Karpas-422 (cell line): Measurements from ENCODE around the gene ATF7. TPM values are rescaled to one million over a fixed set of nuclear protein-coding genes. Genes with fewer than 3 reads are reported as not detected.

ENCODE experiments used
- DNase-seq: peaks from one replicate; pipeline ENCODE4 v3.0.0-alpha.2; 2015
- H2AFZ ChIP-seq: fragments of 200-600 bp; sonication (generic); 2 replicates; pipeline ENCODE4 v1.6.1; 2014; ENCODE audit warnings: antibody characterized with exemption, low read length, mixed read lengths
- H3K27ac ChIP-seq: fragments of 200-600 bp; sonication (generic); 2 replicates; pipeline ENCODE4 v1.5.1; 2014; ENCODE audit warnings: mild to moderate bottlenecking, low read length, moderate library complexity
- H3K27me3 ChIP-seq: fragments of 200-600 bp; sonication (generic); 2 replicates; pipeline ENCODE4 v1.6.1; 2014; ENCODE audit warnings: low read length, mixed read lengths
- H3K36me3 ChIP-seq: fragments of 200-600 bp; sonication (generic); 2 replicates; pipeline ENCODE4 v1.6.1; 2014; ENCODE audit warnings: low read length, mixed read lengths; ENCODE audit not compliant: insufficient read depth
- H3K4me1 ChIP-seq: fragments of 200-600 bp; sonication (generic); 2 replicates; pipeline ENCODE4 v1.6.1; 2014; ENCODE audit warnings: mild to moderate bottlenecking, low read length, mixed read lengths
- H3K4me2 ChIP-seq: fragments of 200-600 bp; sonication (generic); 2 replicates; pipeline ENCODE4 v1.6.1; 2014; ENCODE audit warnings: low read length, low read depth, mild to moderate bottlenecking; ENCODE audit not compliant: poor library complexity, severe bottlenecking
- H3K4me3 ChIP-seq: fragments of 200-600 bp; sonication (generic); 2 replicates; pipeline ENCODE4 v1.5.1; 2014; ENCODE audit warnings: mild to moderate bottlenecking, antibody characterized with exemption, low read length, mixed read lengths
- H3K79me2 ChIP-seq: fragments of 200-600 bp; sonication (generic); 2 replicates; pipeline ENCODE4 v1.6.1; 2014; ENCODE audit warnings: mild to moderate bottlenecking, low read length, mixed read lengths
- H3K9ac ChIP-seq: fragments of 200-600 bp; sonication (generic); 2 replicates; pipeline ENCODE4 v1.6.0; 2014; ENCODE audit warnings: low read length
- H3K9me2 ChIP-seq: fragments of 200-600 bp; sonication (generic), shearing (Covaris generic); replicated peaks from 2 replicates; pipeline ENCODE4 v1.6.0; 2014; ENCODE audit warnings: mild to moderate bottlenecking, low read length, moderate library complexity; ENCODE audit not compliant: insufficient read depth
- H3K9me3 ChIP-seq: fragments of 300-700, 200-600 bp; sonication (generic); 2 replicates; pipeline ENCODE4 v1.6.1; 2014; ENCODE audit warnings: low read length, mixed read lengths
- H4K20me1 ChIP-seq: fragments of 200-600 bp; sonication (generic); 2 replicates; pipeline ENCODE4 v1.6.1; 2014; ENCODE audit warnings: mild to moderate bottlenecking, antibody characterized with exemption, low read length, low read depth; ENCODE audit not compliant: insufficient read depth
- total RNA-seq: library from RNA; depleted of rRNA; stranded (reverse); fragments of >200 nt; shearing (Covaris generic); gene quantifications from 2 replicates; pipeline ENCODE4 v1.2.3, GENCODE V29; 2014; ENCODE audit warnings: low replicate concordance

Gene ATF7
- total RNA-seq, 1 experiment from 2014 or later: 28.9 TPM

DNA sequence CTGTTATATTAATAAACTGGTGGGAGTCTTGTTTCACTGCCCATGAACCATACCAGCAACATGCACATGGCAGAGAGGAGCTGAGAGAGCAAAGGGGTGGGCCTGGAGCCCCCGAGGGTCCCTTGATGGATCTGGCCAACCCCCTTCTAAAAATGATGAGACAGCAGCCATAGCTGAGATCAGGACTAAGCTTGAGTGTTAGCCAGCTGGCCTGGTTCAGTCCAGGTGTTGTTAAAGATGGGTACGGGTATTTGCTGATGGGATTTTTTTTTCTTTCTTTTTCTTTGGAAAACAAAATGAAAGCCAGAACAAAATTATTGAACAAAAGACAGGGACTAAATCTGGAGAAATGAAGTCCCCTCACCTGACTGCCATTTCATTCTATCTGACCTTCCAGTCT is 158.3 kb downstream of the ATF7 start:
- no peak for DNase-seq
- H3K9ac ChIP-seq: no peak overlapping the region
- H2AFZ ChIP-seq: no peak overlapping the region
- peaks cover 71% of the 10 kb centered on the region for H3K36me3 ChIP-seq
- no peaks in the 10 kb centered on the region for H3K9me2 ChIP-seq
- H3K9me3 ChIP-seq: no peaks in the 10 kb centered on the region
- H3K27ac ChIP-seq: no peak overlapping the region
- peaks cover 24% of the 10 kb centered on the region; the same call in 1 of the 2 replicates for H4K20me1 ChIP-seq
- H3K4me2 ChIP-seq: no peak overlapping the region
- no peak overlapping the region for H3K4me3 ChIP-seq
- no peaks in the 10 kb centered on the region for H3K27me3 ChIP-seq
- no peaks in the 10 kb centered on the region for H3K4me1 ChIP-seq
- H3K79me2 ChIP-seq: peaks cover 60% of the 10 kb centered on the region

DNA sequence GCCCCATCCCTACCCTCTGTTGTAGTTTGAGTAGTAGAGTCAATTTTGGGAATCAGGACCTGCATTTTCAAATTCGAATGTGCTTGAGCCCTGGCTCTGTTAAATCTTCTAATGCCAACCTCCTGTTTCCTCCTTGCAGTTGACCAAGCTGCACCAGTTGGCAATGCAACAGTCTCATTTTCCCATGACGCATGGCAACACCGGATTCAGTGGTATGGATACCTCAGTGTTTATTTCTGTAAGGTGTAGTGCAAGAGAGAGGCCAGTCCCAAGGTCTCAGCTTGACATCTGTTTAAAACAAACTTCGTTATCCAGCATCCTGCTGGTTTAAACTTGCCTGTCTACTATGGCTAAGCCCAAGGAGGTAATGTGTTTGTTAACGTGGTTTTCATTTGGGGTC is 159.1 kb downstream of the ATF7 start:
- H4K20me1 ChIP-seq: peaks cover 22% of the 10 kb centered on the region; the same call in 1 of the 2 replicates
- H3K4me2 ChIP-seq: no peak overlapping the region
- H3K27me3 ChIP-seq: no peaks in the 10 kb centered on the region
- no peak for DNase-seq
- no peaks in the 10 kb centered on the region for H3K9me3 ChIP-seq
- H2AFZ ChIP-seq: no peak overlapping the region
- H3K9ac ChIP-seq: no peak overlapping the region
- no peaks in the 10 kb centered on the region for H3K4me1 ChIP-seq
- peaks cover 62% of the 10 kb centered on the region for H3K79me2 ChIP-seq
- no peak overlapping the region for H3K27ac ChIP-seq
- no peak overlapping the region for H3K4me3 ChIP-seq
- H3K9me2 ChIP-seq: no peaks in the 10 kb centered on the region
- peaks cover 71% of the 10 kb centered on the region for H3K36me3 ChIP-seq

- H2AFZ ChIP-seq: no peak overlapping the region
- peaks cover 74% of the 10 kb centered on the region for H3K36me3 ChIP-seq
- no peaks in the 10 kb centered on the region for H3K4me1 ChIP-seq
- H3K9ac ChIP-seq: no peak overlapping the region
- peaks cover 23% of the 10 kb centered on the region; the same call in 1 of the 2 replicates for H4K20me1 ChIP-seq
- no peaks in the 10 kb centered on the region for H3K9me3 ChIP-seq
- H3K27ac ChIP-seq: no peak overlapping the region
- H3K79me2 ChIP-seq: peaks cover 63% of the 10 kb centered on the region
- H3K27me3 ChIP-seq: no peaks in the 10 kb centered on the region
- no peak overlapping the region for H3K4me2 ChIP-seq
- no peak for DNase-seq
- no peaks in the 10 kb centered on the region for H3K9me2 ChIP-seq
- no peak overlapping the region for H3K4me3 ChIP-seq
Observed at GRCh38 chr12:53466640-53467039, 159.5 kb downstream of the ATF7 start.

DNA sequence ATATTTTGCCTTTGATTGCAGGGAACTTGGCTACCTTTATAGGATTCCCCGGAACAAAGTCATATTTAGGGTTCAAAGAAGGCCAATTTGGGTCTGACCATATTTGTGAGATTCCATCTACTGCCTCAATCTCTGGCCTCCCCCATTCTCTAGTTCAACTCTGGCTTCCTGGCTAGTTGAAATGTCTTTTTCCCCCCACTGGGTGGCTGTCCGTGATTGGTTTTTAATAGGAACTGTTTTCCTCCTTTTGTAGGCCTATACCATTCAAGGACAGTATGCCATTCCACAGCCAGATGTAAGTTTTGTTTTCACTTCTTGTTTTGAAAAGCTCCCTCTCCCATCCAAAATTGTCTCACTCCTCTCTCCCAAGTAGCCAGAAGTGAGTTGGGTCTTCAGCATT is 160.5 kb downstream of the ATF7 start:
- Histone ChIP-seq H4K20me1 (peaks cover 29% of the 10 kb centered on the region; the same call in 1 of the 2 replicates), H3K79me2 (peaks cover 69% of the 10 kb centered on the region)

DNA sequence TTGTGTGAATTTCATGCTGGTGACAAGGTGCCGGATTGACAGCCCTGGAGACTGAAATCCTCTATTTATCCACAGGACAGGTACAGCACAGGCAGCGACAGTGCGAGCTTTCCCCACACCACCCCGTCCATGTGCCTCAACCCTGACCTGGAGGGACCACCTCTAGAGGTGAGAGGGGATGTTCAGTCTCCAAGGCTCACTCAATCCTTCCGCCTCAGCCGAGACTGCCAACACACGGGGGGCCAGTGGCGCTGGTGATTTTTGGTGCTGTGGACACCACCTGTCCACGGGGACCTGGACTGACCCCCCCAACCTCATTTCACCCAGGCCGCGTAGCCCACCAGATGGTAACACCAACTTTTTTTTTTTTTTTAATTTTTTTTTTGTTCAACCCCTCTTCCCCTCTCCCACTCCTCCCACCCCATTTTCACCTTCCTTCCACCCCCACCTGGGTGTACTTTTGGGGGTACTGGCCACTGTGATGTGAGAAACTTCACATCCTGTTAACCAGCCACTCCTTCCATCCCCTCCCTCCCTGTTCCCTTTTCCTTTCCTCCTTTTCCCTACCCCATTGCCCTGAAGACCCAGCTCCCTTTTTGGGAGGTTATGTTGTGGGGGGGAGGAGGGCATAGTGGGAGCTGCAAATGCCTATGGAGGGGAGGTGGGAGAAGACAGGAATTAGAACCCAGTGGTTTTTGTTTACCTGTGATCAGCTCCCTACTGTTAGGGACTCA is 161.3 kb downstream of the ATF7 start:
- DNase-seq: no peak
- no peaks in the 10 kb centered on the region for H3K27me3 ChIP-seq
- no peaks in the 10 kb centered on the region for H3K9me2 ChIP-seq
- no peaks in the 10 kb centered on the region for H3K9me3 ChIP-seq
- peaks cover 29% of the 10 kb centered on the region; the same call in 1 of the 2 replicates for H4K20me1 ChIP-seq
- H2AFZ ChIP-seq: no peak overlapping the region
- no peak overlapping the region for H3K9ac ChIP-seq
- no peak overlapping the region for H3K4me3 ChIP-seq
- H3K27ac ChIP-seq: no peak overlapping the region
- no peaks in the 10 kb centered on the region for H3K4me1 ChIP-seq
- H3K4me2 ChIP-seq: no peak overlapping the region
- H3K79me2 ChIP-seq: peaks cover 75% of the 10 kb centered on the region
- H3K36me3 ChIP-seq: peaks cover 85% of the 10 kb centered on the region

More for the DNA sequence above, 160.5 kb downstream of the ATF7 start:
- Histone ChIP-seq H3K9me3 (no peaks in the 10 kb centered on the region), H2AFZ (no peak overlapping the region), H3K4me1 (no peaks in the 10 kb centered on the region), H3K27ac (no peak overlapping the region), H3K9me2 (no peaks in the 10 kb centered on the region), H3K4me3 (no peak overlapping the region), H3K36me3 (peaks cover 80% of the 10 kb centered on the region), H3K9ac (no peak overlapping the region), H3K27me3 (no peaks in the 10 kb centered on the region), H3K4me2 (no peak overlapping the region)
- DNase-seq: no peak

- Histone ChIP-seq H3K79me2 (peaks cover 84% of the 10 kb centered on the region), H3K9ac (no peak overlapping the region), H3K9me3 (no peaks in the 10 kb centered on the region), H3K36me3 (peaks cover 90% of the 10 kb centered on the region), H3K4me2 (no peak overlapping the region), H3K4me3 (no peak overlapping the region), H3K27ac (no peak overlapping the region), H3K27me3 (no peaks in the 10 kb centered on the region), H4K20me1 (peaks cover 33% of the 10 kb centered on the region; the same call in 1 of the 2 replicates), H3K4me1 (no peaks in the 10 kb centered on the region), H3K9me2 (no peaks in the 10 kb centered on the region), H2AFZ (no peak overlapping the region)
- DNase-seq: no peak
Observed at GRCh38 chr12:53463802-53464560, 162.2 kb downstream of the ATF7 start.

DNA sequence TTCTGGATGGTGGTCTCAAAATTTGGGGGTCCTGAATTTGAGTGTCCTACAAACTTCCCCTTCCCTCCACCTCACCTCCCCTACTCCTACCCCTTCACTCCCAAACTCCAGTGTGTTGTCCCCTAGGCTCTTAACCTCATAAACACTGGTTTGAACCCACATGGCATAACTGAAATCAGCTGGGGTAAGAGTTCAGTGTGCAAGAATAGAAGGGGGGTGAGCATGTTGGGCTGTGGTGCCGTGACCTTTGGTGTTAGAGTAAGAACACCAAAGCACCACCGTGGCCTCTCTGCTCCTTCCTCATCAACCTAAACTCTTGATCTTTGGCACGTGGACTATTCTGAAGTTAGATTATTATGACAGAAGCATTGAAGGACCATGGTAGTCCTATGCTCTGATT is 163.2 kb downstream of the ATF7 start:
- H3K27me3 ChIP-seq: no peaks in the 10 kb centered on the region
- H3K9me3 ChIP-seq: no peaks in the 10 kb centered on the region
- no peak for DNase-seq
- H4K20me1 ChIP-seq: peaks cover 37% of the 10 kb centered on the region; the same call in 1 of the 2 replicates
- H3K4me1 ChIP-seq: no peaks in the 10 kb centered on the region
- no peaks in the 10 kb centered on the region for H3K9me2 ChIP-seq
- H3K27ac ChIP-seq: no peak overlapping the region
- no peak overlapping the region for H3K9ac ChIP-seq
- H3K79me2 ChIP-seq: peaks cover 82% of the 10 kb centered on the region
- no peak overlapping the region for H2AFZ ChIP-seq
- peaks cover 94% of the 10 kb centered on the region for H3K36me3 ChIP-seq
- no peak overlapping the region for H3K4me2 ChIP-seq
- no peak overlapping the region for H3K4me3 ChIP-seq

DNA sequence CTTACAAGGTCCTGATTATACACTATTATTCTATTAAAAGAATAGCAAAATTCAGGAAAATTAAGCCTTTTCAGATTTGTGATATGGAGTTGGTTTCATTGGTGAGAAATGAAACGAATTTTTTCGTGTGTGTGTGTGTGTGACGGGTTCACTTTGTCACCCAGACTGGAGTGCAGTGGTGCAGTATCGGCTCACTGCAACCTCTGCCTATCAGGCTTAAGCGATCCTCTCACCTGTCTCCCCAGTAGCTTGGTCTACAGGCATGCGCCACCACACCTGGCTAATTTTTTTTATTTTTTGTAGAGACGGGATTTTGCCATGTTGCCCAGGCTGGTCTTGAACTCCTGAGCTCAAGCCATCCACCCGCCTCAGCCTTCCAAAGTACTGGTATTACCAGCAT is 164.6 kb downstream of the ATF7 start:
- no peaks in the 10 kb centered on the region for H3K27me3 ChIP-seq
- no peak overlapping the region for H3K9ac ChIP-seq
- peaks cover 87% of the 10 kb centered on the region for H3K36me3 ChIP-seq
- no peak for DNase-seq
- H3K4me2 ChIP-seq: no peak overlapping the region
- H3K4me3 ChIP-seq: no peak overlapping the region
- H3K9me3 ChIP-seq: no peaks in the 10 kb centered on the region
- H3K4me1 ChIP-seq: no peaks in the 10 kb centered on the region
- H3K27ac ChIP-seq: no peak overlapping the region
- no peak overlapping the region for H2AFZ ChIP-seq
- no peaks in the 10 kb centered on the region for H3K9me2 ChIP-seq
- H4K20me1 ChIP-seq: peaks cover 44% of the 10 kb centered on the region
- H3K79me2 ChIP-seq: peaks cover 86% of the 10 kb centered on the region
